Adipocyte (in vitro differentiated cells): ENCODE measurements around the gene NOC2L.

Source experiments
- DNase-seq: peaks from one replicate; pipeline ENCODE4 v3.0.0-alpha.2; 2015; ENCODE audit warnings: low read depth
- H3K27me3 ChIP-seq: replicated peaks from 2 replicates; pipeline ENCODE4 v1.7.0; 2013; ENCODE audit warnings: mild to moderate bottlenecking, low read length, moderate library complexity; ENCODE audit not compliant: control insufficient read depth, insufficient read depth
- H3K36me3 ChIP-seq: 2 replicates; pipeline ENCODE4 v1.7.0; 2013; ENCODE audit warnings: low read length, mild to moderate bottlenecking, moderate library complexity; ENCODE audit not compliant: control insufficient read depth, insufficient read depth, severe bottlenecking
- H3K4me1 ChIP-seq: 2 replicates; pipeline ENCODE4 v1.7.0; 2013; ENCODE audit warnings: mild to moderate bottlenecking, low read length, moderate library complexity; ENCODE audit not compliant: control insufficient read depth, insufficient read depth
- H3K4me3 ChIP-seq: 2 replicates; pipeline ENCODE4 v1.7.0; 2013; ENCODE audit warnings: mild to moderate bottlenecking, low read length, moderate library complexity
- H3K9ac ChIP-seq: 2 replicates; pipeline ENCODE4 v1.7.0; 2013; ENCODE audit warnings: mild to moderate bottlenecking, low read length, moderate library complexity
- H3K9me3 ChIP-seq: 2 replicates; pipeline ENCODE4 v1.7.0; 2013; ENCODE audit warnings: mild to moderate bottlenecking, low read length, moderate library complexity; ENCODE audit not compliant: control insufficient read depth

NOC2L gene

DNA sequence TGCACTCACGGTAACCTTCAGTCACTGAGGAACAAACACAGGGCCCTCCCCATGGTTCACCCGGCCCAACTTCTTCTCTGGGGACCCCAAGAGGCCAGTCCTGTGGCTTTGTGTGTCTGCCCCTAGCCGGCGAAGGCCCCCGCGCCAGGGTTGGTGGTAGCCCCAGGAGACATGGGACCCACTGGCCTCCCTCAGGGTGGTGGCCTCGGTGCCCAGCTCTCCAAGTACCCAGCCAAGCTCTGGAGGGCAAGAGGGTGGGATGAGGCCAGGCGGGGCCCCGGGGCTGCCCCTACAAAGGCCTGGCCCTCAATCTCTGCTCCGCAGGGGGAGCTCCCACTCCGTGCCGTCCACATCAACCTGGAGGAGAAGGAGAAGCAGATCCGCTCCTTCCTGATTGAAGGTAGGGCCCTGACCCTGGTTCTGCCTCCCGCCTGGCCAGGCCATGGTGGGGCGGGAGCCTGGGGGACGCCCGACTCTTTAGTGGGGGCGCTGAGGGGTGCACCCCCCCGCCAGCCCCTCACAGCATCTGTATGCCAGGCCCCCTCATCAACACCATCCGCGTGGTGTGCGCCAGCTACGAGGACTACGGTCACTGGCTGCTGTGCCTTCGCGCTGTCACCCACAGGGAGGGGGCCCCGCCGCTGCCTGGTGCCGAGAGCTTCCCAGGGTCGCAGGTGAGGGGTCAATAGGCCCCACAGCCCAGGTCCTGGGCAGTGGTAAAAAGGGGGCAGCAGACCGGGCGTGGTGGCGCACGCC, 12.9 kb upstream of the NOC2L start:
- Histone ChIP-seq H3K36me3 (no peaks in the 10 kb centered on the region), H3K4me3 (no peak overlapping the region), H3K27me3 (peaks cover 45% of the 10 kb centered on the region), H3K9me3 (no peaks in the 10 kb centered on the region), H3K9ac (no peak overlapping the region), H3K4me1 (no peaks in the 10 kb centered on the region)
- DNase-seq: no peak

DNA sequence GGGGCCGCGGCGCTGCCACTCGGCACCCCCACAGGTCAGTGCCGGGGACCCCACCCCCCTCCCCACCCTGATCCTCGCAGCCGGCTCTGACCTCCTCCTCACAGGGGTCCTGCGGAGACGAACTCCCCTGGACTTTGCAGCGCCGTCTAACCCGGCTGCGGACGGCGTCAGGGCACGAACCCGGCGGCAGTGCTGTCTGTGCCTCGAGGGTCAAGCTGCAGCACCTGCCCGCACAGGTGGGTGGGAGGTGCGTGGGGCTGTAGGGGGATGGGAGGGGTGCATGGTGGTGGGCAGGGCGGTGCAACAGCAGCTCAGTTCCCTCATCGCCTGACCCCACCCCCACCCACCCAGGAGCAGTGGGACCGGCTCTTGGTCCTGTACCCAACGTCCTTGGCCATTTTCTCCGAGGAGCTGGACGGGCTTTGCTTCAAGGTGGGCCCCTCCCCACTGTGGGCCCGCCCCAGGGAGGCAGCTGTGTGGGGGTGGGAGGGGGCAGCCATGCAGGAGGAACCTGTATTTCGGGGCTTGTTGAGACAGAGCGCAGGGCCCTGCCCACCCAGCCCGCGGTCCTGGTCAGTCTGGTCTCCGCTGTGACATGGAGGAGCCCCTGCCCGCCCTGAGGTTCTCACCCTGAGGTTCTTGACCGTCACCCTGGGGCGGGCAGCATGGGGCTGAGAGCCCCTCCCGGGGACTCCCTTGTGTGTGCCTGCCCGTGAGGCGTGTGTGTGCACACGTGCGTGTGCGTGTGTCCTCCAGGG, 12.1 kb upstream of the NOC2L start:
- Histone ChIP-seq H3K27me3 (peaks cover 42% of the 10 kb centered on the region), H3K4me1 (no peaks in the 10 kb centered on the region)

DNA sequence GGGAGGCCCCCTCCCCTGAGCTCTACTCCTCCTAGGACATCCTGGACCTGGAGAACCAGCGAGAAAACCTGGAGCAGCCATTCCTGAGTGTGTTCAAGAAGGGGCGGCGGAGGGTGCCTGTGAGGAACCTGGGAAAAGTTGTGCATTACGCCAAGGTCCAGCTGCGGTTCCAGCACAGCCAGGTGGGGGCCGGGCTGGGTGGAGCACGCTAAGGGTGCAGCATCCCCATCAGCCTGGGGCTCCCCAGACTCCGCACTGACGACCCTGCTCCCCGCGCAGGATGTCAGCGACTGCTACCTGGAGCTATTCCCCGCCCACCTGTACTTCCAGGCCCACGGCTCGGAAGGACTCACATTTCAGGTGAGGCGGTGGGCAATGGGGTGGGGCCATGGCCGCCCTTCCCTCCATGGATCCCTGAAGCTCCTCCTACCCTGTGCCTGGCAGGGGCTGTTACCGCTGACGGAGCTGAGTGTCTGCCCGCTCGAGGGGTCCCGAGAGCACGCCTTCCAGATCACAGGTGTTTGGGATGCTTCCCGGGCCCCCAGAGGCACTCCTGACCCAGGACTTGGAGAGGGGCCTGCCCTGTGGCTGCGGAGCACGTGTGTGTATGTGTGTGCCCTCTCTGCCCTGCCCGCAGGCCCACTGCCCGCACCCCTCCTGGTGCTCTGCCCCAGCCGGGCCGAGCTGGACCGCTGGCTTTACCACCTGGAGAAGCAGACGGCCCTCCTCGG, 11.4 kb upstream of the NOC2L start:
- Histone ChIP-seq H3K4me3 (no peak overlapping the region), H3K27me3 (peaks cover 38% of the 10 kb centered on the region), H3K9ac (no peak overlapping the region), H3K9me3 (no peaks in the 10 kb centered on the region), H3K4me1 (no peaks in the 10 kb centered on the region), H3K36me3 (no peaks in the 10 kb centered on the region)
- no peak for DNase-seq

More for the DNA sequence above, 12.1 kb upstream of the NOC2L start:
- H3K9me3 ChIP-seq: no peaks in the 10 kb centered on the region
- no peaks in the 10 kb centered on the region for H3K36me3 ChIP-seq
- no peak overlapping the region for H3K9ac ChIP-seq
- no peak for DNase-seq
- no peak overlapping the region for H3K4me3 ChIP-seq

DNA sequence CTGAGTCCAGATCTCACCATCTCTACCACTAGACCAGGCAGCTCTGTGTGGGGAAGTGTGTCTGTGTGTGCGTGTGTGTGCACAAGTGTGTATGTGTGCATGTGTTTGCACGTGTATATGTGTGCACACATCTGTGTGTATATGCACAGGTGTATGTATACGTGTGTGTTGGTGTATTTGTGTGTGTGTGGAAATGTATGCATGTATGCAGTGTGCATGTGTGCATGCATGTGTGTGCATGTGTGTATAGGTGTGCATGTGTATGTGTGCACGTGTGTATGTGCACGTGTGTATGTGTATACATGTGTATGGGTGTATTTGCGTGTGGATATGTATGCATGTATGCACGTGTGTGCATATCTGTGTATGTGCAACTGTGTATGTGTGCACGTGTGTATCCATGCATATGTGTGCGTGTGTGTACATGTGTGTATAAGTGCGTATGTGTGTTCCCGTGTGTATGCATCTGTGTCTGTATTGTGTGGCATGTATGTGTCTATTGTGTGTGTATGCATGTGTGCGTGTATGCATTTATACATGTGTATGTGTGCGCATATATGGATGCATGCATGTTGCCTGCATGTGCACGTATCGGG, 10.3 kb upstream of the NOC2L start:
- no peak for DNase-seq
- no peak overlapping the region for H3K9ac ChIP-seq
- H3K9me3 ChIP-seq: no peaks in the 10 kb centered on the region
- H3K4me3 ChIP-seq: no peak overlapping the region
- H3K4me1 ChIP-seq: no peaks in the 10 kb centered on the region
- peaks cover 29% of the 10 kb centered on the region for H3K27me3 ChIP-seq
- H3K36me3 ChIP-seq: no peaks in the 10 kb centered on the region

DNA sequence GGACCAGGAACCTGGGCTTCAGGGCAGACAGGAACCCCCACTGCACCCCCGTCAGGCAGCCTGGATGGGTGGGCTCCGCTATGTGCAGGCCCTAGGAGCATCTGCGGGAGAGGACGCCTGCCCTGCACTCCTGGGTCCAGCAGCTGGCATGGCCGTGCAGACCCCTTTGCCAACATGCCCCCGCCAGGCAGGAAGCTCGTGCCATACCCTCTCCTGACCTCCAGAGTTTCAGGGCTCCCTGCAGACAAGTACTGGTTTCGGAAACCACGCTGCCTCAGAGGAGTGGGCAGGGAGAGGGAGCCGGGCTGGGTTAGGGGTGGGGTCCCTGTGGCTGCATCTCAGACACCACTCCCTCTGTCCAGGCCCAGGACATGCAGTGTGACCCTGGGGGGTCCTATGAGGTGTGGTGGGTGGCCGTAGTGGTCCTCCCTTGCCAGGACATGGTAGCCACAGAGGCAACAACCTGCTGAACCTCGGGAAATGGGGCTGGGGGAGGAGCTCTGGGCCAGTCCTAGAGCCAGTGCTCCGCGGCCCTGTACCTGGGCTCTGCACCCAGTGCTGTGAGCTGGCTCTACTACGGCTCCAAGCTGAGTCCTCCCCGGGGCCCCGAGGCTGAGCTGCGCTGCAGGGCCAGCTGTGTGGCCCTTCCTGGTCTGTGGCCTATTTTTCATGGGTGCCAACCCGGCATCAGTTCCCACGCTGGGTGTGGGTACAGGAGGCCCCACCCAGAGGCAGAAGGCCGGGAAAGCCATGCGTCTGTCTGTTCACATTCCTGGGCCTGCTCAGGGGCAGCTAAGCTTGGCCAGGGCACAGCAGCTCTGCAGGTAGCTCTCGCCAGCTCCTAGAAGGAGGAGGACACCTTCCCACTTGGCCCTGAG, 8.6 kb upstream of the NOC2L start:
- DNase-seq: no peak
- no peaks in the 10 kb centered on the region for H3K36me3 ChIP-seq
- H3K27me3 ChIP-seq: peaks cover 23% of the 10 kb centered on the region
- no peaks in the 10 kb centered on the region for H3K4me1 ChIP-seq
- no peak overlapping the region for H3K4me3 ChIP-seq
- H3K9ac ChIP-seq: no peak overlapping the region
- H3K9me3 ChIP-seq: no peaks in the 10 kb centered on the region

DNA sequence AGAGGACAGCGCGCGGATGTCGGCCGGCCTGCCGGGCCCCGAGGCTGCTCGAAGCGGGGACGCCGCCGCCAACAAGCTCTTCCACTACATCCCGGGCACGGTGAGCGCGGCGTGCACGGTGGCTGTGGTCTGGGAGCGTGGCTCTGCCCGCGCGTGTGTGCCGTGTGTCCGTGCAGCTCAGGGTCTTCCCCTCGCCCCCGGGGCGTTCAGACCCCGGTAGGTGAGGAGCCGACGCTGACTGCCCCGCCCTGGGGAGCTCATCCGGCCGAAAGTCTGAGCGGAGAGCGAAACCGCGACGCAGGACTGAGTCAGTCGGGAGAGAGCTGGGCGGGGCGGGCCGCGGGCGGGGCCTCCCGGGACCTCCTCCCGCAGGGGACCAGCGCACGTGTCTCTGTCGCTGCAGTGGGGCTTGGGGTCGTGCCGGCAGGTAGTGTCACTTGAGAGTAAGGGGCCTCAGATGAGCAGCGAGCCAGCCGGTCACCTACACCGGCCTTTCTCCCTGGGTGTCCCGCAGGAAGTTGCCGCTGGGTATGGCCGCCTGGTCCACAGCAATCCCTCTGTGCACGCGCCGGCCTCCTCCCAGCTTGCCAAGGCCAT, 7.7 kb upstream of the NOC2L start:
- Histone ChIP-seq H3K9ac (peak overlapping the region; percentile 76), H3K36me3 (no peaks in the 10 kb centered on the region), H3K4me3 (peak overlapping the region; percentile 82), H3K9me3 (no peaks in the 10 kb centered on the region), H3K4me1 (no peaks in the 10 kb centered on the region), H3K27me3 (peaks cover 23% of the 10 kb centered on the region)
- DNase-seq: peak; percentile 87

DNA sequence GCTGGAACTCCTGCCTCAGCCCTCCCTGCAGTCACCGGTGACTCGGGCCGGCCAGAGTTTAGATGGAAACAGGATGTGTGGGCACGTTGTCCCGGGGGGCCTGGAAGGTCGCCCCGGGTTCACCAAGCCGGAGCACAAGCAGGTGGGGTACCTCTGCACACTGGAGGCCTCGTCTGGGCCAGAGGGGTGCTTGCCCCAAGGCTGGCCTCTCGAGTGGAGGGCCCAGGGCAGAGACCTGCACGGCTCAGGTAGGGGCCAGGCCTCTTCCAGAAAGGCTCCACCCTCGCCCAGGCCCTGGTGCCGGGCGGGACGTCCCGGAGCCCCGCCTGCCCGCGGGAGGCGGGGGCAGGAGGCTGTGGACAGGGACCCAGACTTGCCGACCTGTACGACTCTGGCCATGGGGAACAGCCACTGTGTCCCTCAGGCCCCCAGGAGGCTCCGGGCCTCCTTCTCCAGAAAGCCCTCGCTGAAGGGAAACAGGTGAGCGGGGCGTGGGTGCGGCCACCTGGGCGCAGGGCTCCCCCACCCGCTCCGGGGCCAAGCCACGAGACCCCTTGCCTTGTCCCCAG, 7.2 kb upstream of the NOC2L start, which contains the start of gene PLEKHN1:
Gene PLEKHN1 (plus strand): TSS at position 348 of the 569 bp plus-strand sequence. CDS start 50 bp downstream, at position 398.
- Histone ChIP-seq H3K4me3 (peak within 1 kb of the TSS; percentile 82), H3K36me3 (no peaks in the 10 kb centered on the region), H3K9me3 (no peaks in the 10 kb centered on the region), H3K9ac (peak within 1 kb of the TSS; percentile 76), H3K27me3 (peaks cover 23% of the 10 kb centered on the region), H3K4me1 (no peaks in the 10 kb centered on the region)
- no peak for DNase-seq

DNA sequence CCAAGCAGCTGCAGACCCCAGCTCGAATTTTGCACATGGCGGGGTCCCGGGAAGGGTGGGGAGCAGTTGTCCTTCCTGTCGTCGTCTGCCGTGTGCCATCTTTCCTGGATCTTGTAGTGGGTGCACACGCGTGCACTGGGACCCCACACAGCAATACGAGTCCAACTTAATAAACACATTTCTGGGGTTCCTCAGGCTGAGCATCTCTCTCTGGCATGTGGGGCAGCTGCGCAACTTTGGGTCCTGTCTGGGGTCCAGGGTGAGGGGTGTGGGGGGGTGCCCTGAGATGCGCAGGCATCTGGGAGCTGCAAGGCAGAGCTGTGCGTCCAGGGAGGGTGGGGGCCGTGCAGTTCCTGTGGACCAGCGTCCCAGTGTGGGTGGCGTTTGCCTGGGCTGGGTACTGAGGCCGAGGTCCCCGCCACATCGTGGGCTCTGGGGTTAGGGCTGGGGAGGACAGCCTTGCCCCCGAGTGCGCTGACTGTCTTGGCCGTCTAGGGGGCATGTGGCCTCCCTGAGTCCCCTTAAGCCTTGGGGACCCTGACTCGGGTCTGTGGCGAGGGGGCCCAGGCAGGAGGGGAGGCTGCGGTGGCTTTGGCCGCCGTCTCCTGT, 6.6 kb upstream of the NOC2L start:
- Histone ChIP-seq H3K4me1 (no peaks in the 10 kb centered on the region), H3K27me3 (peaks cover 22% of the 10 kb centered on the region), H3K9ac (no peak overlapping the region), H3K4me3 (no peak overlapping the region), H3K36me3 (no peaks in the 10 kb centered on the region), H3K9me3 (no peaks in the 10 kb centered on the region)
- no peak for DNase-seq

DNA sequence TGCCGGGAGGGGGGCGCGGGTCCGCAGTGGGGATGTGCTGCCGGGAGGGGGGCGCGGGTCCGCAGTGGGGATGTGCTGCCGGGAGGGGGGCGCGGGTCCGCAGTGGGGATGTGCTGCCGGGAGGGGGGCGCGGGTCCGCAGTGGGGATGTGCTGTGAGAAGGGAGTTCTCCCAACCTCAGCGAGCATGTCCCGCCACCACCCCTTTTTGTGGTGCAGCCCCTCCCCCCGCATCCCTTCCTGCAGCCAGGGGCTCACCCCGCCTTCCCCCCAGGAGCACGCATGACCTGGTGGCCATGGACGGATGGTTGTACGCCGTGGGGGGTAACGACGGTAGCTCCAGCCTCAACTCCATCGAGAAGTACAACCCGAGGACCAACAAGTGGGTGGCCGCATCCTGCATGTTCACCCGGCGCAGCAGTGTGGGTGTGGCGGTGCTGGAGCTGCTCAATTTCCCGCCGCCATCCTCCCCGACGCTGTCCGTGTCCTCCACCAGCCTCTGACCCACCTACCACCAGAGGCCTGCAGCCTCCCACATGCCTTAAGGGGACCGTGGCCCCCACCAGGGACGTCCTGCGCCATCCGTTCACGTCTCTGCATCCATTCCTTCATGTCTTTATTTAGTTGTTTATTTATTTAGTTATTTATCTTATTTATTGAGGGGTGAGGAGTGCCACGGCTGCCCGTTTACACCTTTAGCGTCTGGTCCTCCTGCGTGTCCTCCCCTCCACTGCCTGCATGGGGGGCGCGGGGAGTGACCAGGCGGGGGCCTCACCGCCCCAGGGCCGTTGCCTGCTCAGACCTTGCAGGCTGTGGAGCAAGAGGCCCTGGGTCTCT, 5.9 kb upstream of the NOC2L start:
- Histone ChIP-seq H3K4me1 (no peaks in the 10 kb centered on the region), H3K9ac (no peak overlapping the region), H3K27me3 (peaks cover 15% of the 10 kb centered on the region), H3K9me3 (no peaks in the 10 kb centered on the region), H3K4me3 (no peak overlapping the region), H3K36me3 (no peaks in the 10 kb centered on the region)
- no peak for DNase-seq
